ENCODE data around the gene CPEB1.
"Not testable (repeated sequence)": the region's sequence is repeated elsewhere in the genome, so short reads cannot be mapped to it uniquely, and the experiment has no call there.

Gene CPEB1

GRCh38 chr15:82648257-82649103, 1.3 kb upstream of the CPEB1 start:
- no peak for FAIRE-seq

- FAIRE-seq: no peak
Observed at GRCh38 chr15:82647835-82648256, 683 bp upstream of the CPEB1 start.

- FAIRE-seq: no peak
Observed at GRCh38 chr15:82646250-82647044, 716 bp downstream of the CPEB1 start.

GRCh38 chr15:82644967-82645852, 2.0 kb downstream of the CPEB1 start:
- not testable (repeated sequence) for FAIRE-seq

- FAIRE-seq: no peak
Observed at GRCh38 chr15:82643992-82644391, 3.2 kb downstream of the CPEB1 start.

- no peak for FAIRE-seq
Observed at GRCh38 chr15:82642656-82643055, 4.5 kb downstream of the CPEB1 start.

GRCh38 chr15:82641129-82641798, 5.9 kb downstream of the CPEB1 start:
- no peak for FAIRE-seq

GRCh38 chr15:82640672-82641071, 6.5 kb downstream of the CPEB1 start:
- no peak for FAIRE-seq

GRCh38 chr15:82635798-82636197, 11.4 kb downstream of the CPEB1 start:
- no peak for FAIRE-seq

GRCh38 chr15:82630033-82630432, 17.1 kb downstream of the CPEB1 start:
- no peak for FAIRE-seq

- no peak for FAIRE-seq
Observed at GRCh38 chr15:82625136-82625535, 22.0 kb downstream of the CPEB1 start.

- FAIRE-seq: no peak
Observed at GRCh38 chr15:82624438-82624837, 22.7 kb downstream of the CPEB1 start.

GRCh38 chr15:82624008-82624407, 23.2 kb downstream of the CPEB1 start:
- no peak for FAIRE-seq

GRCh38 chr15:82621970-82622369, 25.2 kb downstream of the CPEB1 start:
- FAIRE-seq: no peak

GRCh38 chr15:82613747-82614146, 33.4 kb downstream of the CPEB1 start:
- FAIRE-seq: no peak

- no peak for FAIRE-seq
Observed at GRCh38 chr15:82611348-82611747, 35.8 kb downstream of the CPEB1 start.

- FAIRE-seq: no peak
Observed at GRCh38 chr15:82602195-82602594, 45.0 kb downstream of the CPEB1 start.

GRCh38 chr15:82599862-82600261, 47.3 kb downstream of the CPEB1 start:
- FAIRE-seq: no peak

GRCh38 chr15:82597815-82598214, 49.3 kb downstream of the CPEB1 start:
- no peak for FAIRE-seq

- no peak for FAIRE-seq
Observed at GRCh38 chr15:82595766-82596165, 51.4 kb downstream of the CPEB1 start.

- FAIRE-seq: no peak
Observed at GRCh38 chr15:82595203-82595602, 52.0 kb downstream of the CPEB1 start.

GRCh38 chr15:82587805-82588204, 59.4 kb downstream of the CPEB1 start:
- FAIRE-seq: no peak

All from A204.1 (cell line).